HepG2 (cell line): ENCODE data around the gene MAMDC2.

Source experiments
- CTCF ChIP-seq: sonication (generic); formaldehyde crosslinking; IDR thresholded peaks from 2 replicates; pipeline ENCODE4 v1.5.0; 2020; ENCODE audit warnings: mild to moderate bottlenecking, missing genetic modification reagents, moderate library complexity
- ELK4 ChIP-seq: sonication (generic); formaldehyde crosslinking; IDR thresholded peaks from 2 replicates; pipeline ENCODE4 v1.9.0; 2021; ENCODE audit warnings: missing genetic modification reagents, borderline replicate concordance
- MAX ChIP-seq: IDR thresholded peaks from 2 replicates; pipeline ENCODE4 v1.6.1; 2012; ENCODE audit warnings: inconsistent platforms
- PBX3 ChIP-seq: sonication (generic); formaldehyde crosslinking; IDR thresholded peaks from 2 replicates; pipeline ENCODE4 v1.8.1; 2023; ENCODE audit warnings: missing genetic modification reagents, inconsistent platforms, borderline replicate concordance
- SETDB1 ChIP-seq: sonication (generic); formaldehyde crosslinking; IDR thresholded peaks from 2 replicates; pipeline ENCODE4 v1.5.1; 2020; ENCODE audit warnings: missing genetic modification reagents, mild to moderate bottlenecking, borderline replicate concordance
- SMARCE1 ChIP-seq: fragments of 450-650 bp; IDR thresholded peaks from 2 replicates; pipeline ENCODE4 v1.6.1; 2017; ENCODE audit warnings: borderline replicate concordance
- TMF1 ChIP-seq: sonication (generic); formaldehyde crosslinking; IDR thresholded peaks from 2 replicates; pipeline ENCODE4 v1.8.1; 2022; ENCODE audit warnings: low read depth, missing genetic modification reagents

- no peak for TF ChIP-seq SETDB1 (CRISPR knock-in tag)
- no peak for TF ChIP-seq MAX
- TF ChIP-seq ELK4 (CRISPR knock-in tag) = no peak
- TF ChIP-seq SMARCE1 = no peak
- no peak for TF ChIP-seq PBX3 (CRISPR knock-in tag)
- no peak for TF ChIP-seq TMF1 (CRISPR knock-in tag)
- no peak for TF ChIP-seq CTCF (CRISPR knock-in tag)
Measured at GRCh38 chr9:70052768-70053167, 9.1 kb downstream of the MAMDC2 start.
